Astrocyte of the cerebellum (primary cell): ENCODE data around the gene ABHD5.

Experiments used
- DNase-seq: peaks from one replicate; pipeline ENCODE4 v3.0.0-alpha.2; 2011; ENCODE audit warnings: low read depth
- H3K4me3 ChIP-seq: 2 replicates; pipeline ENCODE4 v1.5.1; 2011; ENCODE audit warnings: mild to moderate bottlenecking, low read depth, low read length, moderate library complexity
- CTCF ChIP-seq: IDR thresholded peaks from 2 replicates; pipeline ENCODE4 v1.5.1; 2012; ENCODE audit warnings: low read length, low read depth, moderate library complexity, mild to moderate bottlenecking; ENCODE audit errors: missing control alignments
- in situ Hi-C: cut with HindIII; loops from 2 replicates; pipeline ENCODE4 v1.10.0; 2017; ENCODE audit warnings: low sequenced_read_pairs

The ABHD5 gene

GRCh38 chr3:43704697-43705096 is 14.0 kb downstream of the ABHD5 start:
- no peak for DNase-seq
- no peak overlapping the region for H3K4me3 ChIP-seq
- in situ Hi-C loops = no loop called here
- no peak for TF ChIP-seq CTCF

- no peak for DNase-seq
- in situ Hi-C loops = no loop called here
- no peak for TF ChIP-seq CTCF
- no peak overlapping the region for H3K4me3 ChIP-seq
Measured at GRCh38 chr3:43706342-43706741, 15.6 kb downstream of the ABHD5 start.

DNA sequence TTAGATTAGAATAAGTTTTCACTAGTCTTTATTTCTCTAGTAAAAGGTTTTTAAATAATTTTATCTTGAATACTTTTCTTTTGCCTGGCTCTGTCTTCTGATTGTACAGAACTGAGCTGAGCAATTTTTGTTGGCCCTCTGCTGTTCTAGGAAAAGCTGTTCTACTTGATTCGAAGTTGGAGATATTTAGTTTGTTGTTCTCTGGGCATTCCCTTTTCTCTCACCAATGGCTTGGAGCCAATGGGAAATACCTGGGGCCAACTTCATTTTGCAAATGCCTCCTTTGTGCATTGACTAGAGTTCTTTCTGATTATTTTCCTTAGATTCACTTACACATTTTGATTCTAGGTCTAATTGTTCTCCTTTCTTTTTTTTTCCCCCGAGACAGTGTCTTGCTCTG is 16.5 kb downstream of the ABHD5 start:
- TF ChIP-seq CTCF = no peak
- no peak overlapping the region for H3K4me3 ChIP-seq
- no peak for DNase-seq
- in situ Hi-C loops = no loop called here

DNA sequence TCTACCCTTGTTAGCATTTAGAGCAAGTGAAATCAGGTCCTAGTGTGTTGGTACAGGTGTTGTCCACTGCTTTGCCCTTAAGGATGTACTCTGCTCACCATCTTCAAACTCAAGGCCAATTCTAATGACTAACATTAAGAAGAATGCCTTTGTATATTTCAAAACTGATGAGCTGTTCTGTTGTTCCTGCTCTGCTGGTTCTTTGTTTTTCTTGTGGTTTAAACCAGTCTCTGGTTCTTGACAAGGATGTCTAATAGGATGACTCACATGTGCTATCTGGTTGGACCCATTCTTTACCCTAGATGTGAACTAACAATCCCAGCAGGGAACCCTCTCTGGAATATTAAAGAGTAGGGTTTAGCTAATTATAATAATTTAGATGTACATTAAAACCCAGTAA is 17.3 kb downstream of the ABHD5 start:
- DNase-seq = peak; percentile 82
- in situ Hi-C loops = no loop called here
- H3K4me3 ChIP-seq = no peak overlapping the region
- no peak for TF ChIP-seq CTCF

GRCh38 chr3:43709022-43709421 is 18.3 kb downstream of the ABHD5 start:
- no peak for TF ChIP-seq CTCF
- no peak overlapping the region for H3K4me3 ChIP-seq
- no peak for DNase-seq
- in situ Hi-C loops = no loop called here

- in situ Hi-C loops = no loop called here
- no peak for TF ChIP-seq CTCF
- no peak overlapping the region for H3K4me3 ChIP-seq
- no peak for DNase-seq
Measured at GRCh38 chr3:43710607-43711006, 19.9 kb downstream of the ABHD5 start.

- no peak for DNase-seq
- TF ChIP-seq CTCF = no peak
- H3K4me3 ChIP-seq = no peak overlapping the region
- in situ Hi-C loops = no loop called here
Measured at GRCh38 chr3:43718296-43718695, 27.6 kb downstream of the ABHD5 start.
